ENCODE measurements around the gene BHLHE40. TPM values are rescaled to one million over a fixed set of nuclear protein-coding genes. Genes with fewer than 3 reads are reported as not detected.
A peak's percentile ranks its signal among the peaks of the same experiment; 100 is the strongest.

The BHLHE40 gene
- total and polyA plus RNA-seq, 2 of the 13 experiments (the other 11 are each of a cell fraction or from before 2014, with no cell fraction given), result 1.8 to 51.0 TPM

- TF ChIP-seq HNF1A (IDR thresholded peaks at IDR 0.05; ENCODE audit: low read depth) (peak; percentile 33; the same call in 1 of the 2 replicates), HNF1A (CRISPR knock-in tag; IDR thresholded peaks at IDR 0.05; ENCODE audit: borderline replicate concordance) (peak; percentile 79; the same call in 1 of the 2 replicates), KLF16 (CRISPR knock-in tag; IDR thresholded peaks at IDR 0.05) (peak in 1 of 2 experiments; percentile 88; a peak in 1 of 4 replicates), SAFB2 (CRISPR knock-in tag; IDR thresholded peaks at IDR 0.05; ENCODE audit: borderline replicate concordance, low read depth) (peak; percentile 51; the same call in 1 of the 2 replicates), ZSCAN22 (CRISPR knock-in tag; IDR thresholded peaks at IDR 0.05) (no peak), SMAD9 (CRISPR knock-in tag; IDR thresholded peaks at IDR 0.05) (peak; percentile 95), ZZZ3 (CRISPR knock-in tag; IDR thresholded peaks at IDR 0.05; ENCODE audit: borderline replicate concordance) (peak; percentile 79), ZSCAN31 (CRISPR knock-in tag; IDR thresholded peaks at IDR 0.05; ENCODE audit: low read depth) (peak; percentile 92), FOXM1 (CRISPR knock-in tag; IDR thresholded peaks at IDR 0.05) (no peak), ZNF121 (CRISPR knock-in tag; IDR thresholded peaks at IDR 0.05) (peak; percentile 62), TRAFD1 (CRISPR knock-in tag; IDR thresholded peaks at IDR 0.05; ENCODE audit: borderline replicate concordance) (no peak), SNAI1 (CRISPR knock-in tag; IDR thresholded peaks at IDR 0.05; ENCODE audit: borderline replicate concordance) (0 out of 2 replicates have a peak, but pooled peaks have one; percentile 78), ZBTB43 (CRISPR knock-in tag; conservative IDR thresholded peaks at IDR 0.05) (peak; percentile 70; the same call in 1 of the 2 replicates), RXRB (CRISPR knock-in tag; IDR thresholded peaks at IDR 0.05; ENCODE audit: borderline replicate concordance) (peak; percentile 91), PAX8 (CRISPR knock-in tag; IDR thresholded peaks at IDR 0.05; ENCODE audit: borderline replicate concordance) (peak; percentile 68; the same call in 1 of the 2 replicates), ZNF777 (CRISPR knock-in tag; IDR thresholded peaks at IDR 0.05) (peak; percentile 79), PPARG (CRISPR knock-in tag; conservative IDR thresholded peaks at IDR 0.05) (no peak; the same call in 1 of the 2 replicates), CBX1 (IDR thresholded peaks at IDR 0.05; ENCODE audit: low read depth) (peak; percentile 72), ZNF468 (CRISPR knock-in tag; IDR thresholded peaks at IDR 0.05) (peak; percentile 59; the same call in 1 of the 2 replicates), ZNF781 (CRISPR knock-in tag; IDR thresholded peaks at IDR 0.05; ENCODE audit: borderline replicate concordance, not compliant biosample characterization) (no peak), NR2F2 (IDR thresholded peaks at IDR 0.05; ENCODE audit: borderline replicate concordance, low read depth) (no peak), SIX4 (CRISPR knock-in tag; IDR thresholded peaks at IDR 0.05) (peak; percentile 82), CEBPG (CRISPR knock-in tag; IDR thresholded peaks at IDR 0.05) (peak; percentile 88)
Observed at GRCh38 chr3:4978204-4978965, 852 bp upstream of the BHLHE40 start (continued).
